SU-DHL-6 (cell line): Measurements from ENCODE around the gene GRIK3.

Experiments used
- H2AFZ ChIP-seq: fragments of 200-600 bp; sonication (generic); 2 replicates; pipeline ENCODE4 v1.6.1; 2014; ENCODE audit warnings: low read depth, mild to moderate bottlenecking, moderate library complexity, mixed read lengths, antibody characterized with exemption, low read length; ENCODE audit not compliant: severe bottlenecking
- H3F3A ChIP-seq: fragments of 200-600 bp; shearing (Covaris generic); 2 replicates; pipeline ENCODE4 v1.6.0; 2016; ENCODE audit warnings: antibody characterized with exemption, mild to moderate bottlenecking; ENCODE audit not compliant: insufficient read depth
- H3K27ac ChIP-seq: fragments of 200-600 bp; sonication (generic); 2 replicates; pipeline ENCODE4 v1.5.1; 2016; ENCODE audit warnings: low read depth, mild to moderate bottlenecking, low read length, moderate library complexity, mixed read lengths
- H3K27me3 ChIP-seq: fragments of 200-600 bp; sonication (generic), shearing (Covaris generic); 2 replicates; pipeline ENCODE4 v1.6.0; 2014; ENCODE audit warnings: mild to moderate bottlenecking, low read length
- H3K36me3 ChIP-seq: fragments of 200-600 bp; sonication (generic); 2 replicates; pipeline ENCODE4 v1.6.1; 2014; ENCODE audit warnings: mild to moderate bottlenecking, low read length, mixed read lengths
- H3K4me2 ChIP-seq: fragments of 300-600, 200-600 bp; shearing (Covaris generic), sonication (generic); 2 replicates; pipeline ENCODE4 v1.6.0; 2014; ENCODE audit warnings: low read length, low read depth, mild to moderate bottlenecking; ENCODE audit not compliant: poor library complexity, severe bottlenecking
- H3K4me3 ChIP-seq: fragments of 200-600 bp; sonication (generic); 2 replicates; pipeline ENCODE4 v1.5.1; 2014; ENCODE audit warnings: antibody characterized with exemption, low read length, mild to moderate bottlenecking, mixed read lengths; ENCODE audit not compliant: insufficient read depth, poor library complexity, severe bottlenecking
- H3K79me2 ChIP-seq: fragments of 200-600 bp; sonication (generic); 2 replicates; pipeline ENCODE4 v1.6.1; 2014; ENCODE audit warnings: mild to moderate bottlenecking, low read length, moderate library complexity; ENCODE audit not compliant: insufficient read depth
- H3K9ac ChIP-seq: fragments of 200-600 bp; sonication (generic); 2 replicates; pipeline ENCODE4 v1.7.0; 2014; ENCODE audit warnings: mild to moderate bottlenecking, low read length
- H3K9me2 ChIP-seq: fragments of 200-600 bp; sonication (generic); replicated peaks from 2 replicates; pipeline ENCODE4 v1.6.1; 2014; ENCODE audit warnings: low read length; ENCODE audit not compliant: insufficient read depth
- H3K9me3 ChIP-seq: fragments of 200-600 bp; sonication (generic); 2 replicates; pipeline ENCODE4 v1.6.1; 2014; ENCODE audit warnings: low read length, mixed read lengths; ENCODE audit not compliant: insufficient read depth
- H4K20me1 ChIP-seq: fragments of 200-600 bp; sonication (generic); 2 replicates; pipeline ENCODE4 v1.6.1; 2014; ENCODE audit warnings: low read depth, mild to moderate bottlenecking, antibody characterized with exemption, low read length, moderate library complexity, mixed read lengths
- EZH2phosphoT487 ChIP-seq: fragments of 200-600 bp; sonication (generic), shearing (Covaris generic); conservative IDR thresholded peaks from 2 replicates; pipeline ENCODE4 v1.6.1; 2018; ENCODE audit warnings: mild to moderate bottlenecking, antibody characterized with exemption, low read length, moderate library complexity, mixed read lengths
- TF ChIP-seq, protein P1 (sequence below): fragments of 200-600 bp; sonication (generic); IDR thresholded peaks from one replicate; pipeline ENCODE4 v1.5.1; 2017; ENCODE audit warnings: antibody characterized with exemption, mild to moderate bottlenecking, low read length, moderate library complexity; ENCODE audit not compliant: insufficient read depth, poor library complexity, severe bottlenecking

GRIK3 gene

DNA sequence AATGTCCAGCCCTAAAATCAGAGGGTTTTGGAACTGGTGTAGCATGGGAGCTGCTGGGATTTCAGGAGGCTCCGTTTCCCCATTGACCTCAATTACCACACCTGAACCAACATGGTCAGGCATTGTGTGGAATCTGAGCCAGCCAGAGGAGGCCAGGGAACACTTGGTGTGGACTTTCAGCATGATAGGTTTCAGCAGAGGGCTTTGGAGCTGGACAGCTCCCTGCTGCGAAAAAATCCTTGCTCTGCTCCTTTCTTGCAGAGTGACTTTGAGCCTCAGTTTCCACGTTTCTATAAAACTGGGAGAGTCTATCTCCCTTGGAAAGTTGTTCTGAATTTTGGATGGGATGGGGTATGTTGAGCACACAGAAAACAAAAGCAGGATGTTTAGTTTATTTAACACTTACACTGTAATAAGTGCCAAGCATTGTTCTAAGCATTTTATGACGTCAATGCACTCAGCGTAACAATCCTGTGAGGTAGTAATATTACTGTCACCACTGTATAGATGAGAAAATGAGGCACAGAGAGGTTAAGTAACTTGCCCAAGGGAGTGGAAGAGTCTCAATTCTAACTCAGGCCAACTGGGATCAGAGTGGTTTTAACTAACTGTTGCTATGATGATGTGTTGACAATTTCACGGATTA, 168.0 kb downstream of the GRIK3 start:
- H3F3A ChIP-seq, result no peaks in the 10 kb centered on the region
- H3K4me2 ChIP-seq, result no peak overlapping the region
- no peaks in the 10 kb centered on the region for H4K20me1 ChIP-seq
- H3K79me2 ChIP-seq, result no peaks in the 10 kb centered on the region
- H3K9ac ChIP-seq, result no peak overlapping the region
- H3K4me3 ChIP-seq, result no peak overlapping the region
- H3K9me3 ChIP-seq, result no peaks in the 10 kb centered on the region
- no peak overlapping the region for H3K27ac ChIP-seq
- H3K9me2 ChIP-seq, result no peaks in the 10 kb centered on the region
- H3K27me3 ChIP-seq, result no peaks in the 10 kb centered on the region
- TF ChIP-seq, protein P1, sequence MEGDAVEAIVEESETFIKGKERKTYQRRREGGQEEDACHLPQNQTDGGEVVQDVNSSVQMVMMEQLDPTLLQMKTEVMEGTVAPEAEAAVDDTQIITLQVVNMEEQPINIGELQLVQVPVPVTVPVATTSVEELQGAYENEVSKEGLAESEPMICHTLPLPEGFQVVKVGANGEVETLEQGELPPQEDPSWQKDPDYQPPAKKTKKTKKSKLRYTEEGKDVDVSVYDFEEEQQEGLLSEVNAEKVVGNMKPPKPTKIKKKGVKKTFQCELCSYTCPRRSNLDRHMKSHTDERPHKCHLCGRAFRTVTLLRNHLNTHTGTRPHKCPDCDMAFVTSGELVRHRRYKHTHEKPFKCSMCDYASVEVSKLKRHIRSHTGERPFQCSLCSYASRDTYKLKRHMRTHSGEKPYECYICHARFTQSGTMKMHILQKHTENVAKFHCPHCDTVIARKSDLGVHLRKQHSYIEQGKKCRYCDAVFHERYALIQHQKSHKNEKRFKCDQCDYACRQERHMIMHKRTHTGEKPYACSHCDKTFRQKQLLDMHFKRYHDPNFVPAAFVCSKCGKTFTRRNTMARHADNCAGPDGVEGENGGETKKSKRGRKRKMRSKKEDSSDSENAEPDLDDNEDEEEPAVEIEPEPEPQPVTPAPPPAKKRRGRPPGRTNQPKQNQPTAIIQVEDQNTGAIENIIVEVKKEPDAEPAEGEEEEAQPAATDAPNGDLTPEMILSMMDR, result no peak
- H3K36me3 ChIP-seq, result no peaks in the 10 kb centered on the region
- H2AFZ ChIP-seq, result no peak overlapping the region

DNA sequence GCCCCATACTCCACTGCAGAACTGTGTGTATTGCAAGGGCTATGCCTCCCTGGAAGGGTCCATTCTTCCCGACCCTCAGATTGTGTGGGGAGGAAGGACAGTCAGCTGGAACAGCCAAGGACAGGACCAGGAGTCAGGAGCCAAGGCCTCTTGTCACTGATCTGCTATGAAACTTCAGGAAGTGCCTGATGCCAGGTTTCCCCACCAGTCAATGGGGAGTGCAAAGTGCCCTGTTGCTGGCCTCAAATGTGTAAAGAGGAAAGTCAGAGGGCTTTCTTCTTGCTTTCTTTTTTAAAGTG, 168.8 kb downstream of the GRIK3 start:
- H4K20me1 ChIP-seq, result no peaks in the 10 kb centered on the region
- H3K4me3 ChIP-seq, result no peak overlapping the region
- H3K9me3 ChIP-seq, result no peaks in the 10 kb centered on the region
- no peaks in the 10 kb centered on the region for H3K9me2 ChIP-seq
- H2AFZ ChIP-seq, result no peak overlapping the region
- H3K79me2 ChIP-seq, result no peaks in the 10 kb centered on the region
- TF ChIP-seq, protein P1, result no peak
- TF ChIP-seq EZH2phosphoT487, result no peak
- H3K4me2 ChIP-seq, result no peak overlapping the region
- H3K27ac ChIP-seq, result no peak overlapping the region
- H3K27me3 ChIP-seq, result no peaks in the 10 kb centered on the region
- H3K36me3 ChIP-seq, result no peaks in the 10 kb centered on the region
- no peaks in the 10 kb centered on the region for H3F3A ChIP-seq
- H3K9ac ChIP-seq, result no peak overlapping the region

DNA sequence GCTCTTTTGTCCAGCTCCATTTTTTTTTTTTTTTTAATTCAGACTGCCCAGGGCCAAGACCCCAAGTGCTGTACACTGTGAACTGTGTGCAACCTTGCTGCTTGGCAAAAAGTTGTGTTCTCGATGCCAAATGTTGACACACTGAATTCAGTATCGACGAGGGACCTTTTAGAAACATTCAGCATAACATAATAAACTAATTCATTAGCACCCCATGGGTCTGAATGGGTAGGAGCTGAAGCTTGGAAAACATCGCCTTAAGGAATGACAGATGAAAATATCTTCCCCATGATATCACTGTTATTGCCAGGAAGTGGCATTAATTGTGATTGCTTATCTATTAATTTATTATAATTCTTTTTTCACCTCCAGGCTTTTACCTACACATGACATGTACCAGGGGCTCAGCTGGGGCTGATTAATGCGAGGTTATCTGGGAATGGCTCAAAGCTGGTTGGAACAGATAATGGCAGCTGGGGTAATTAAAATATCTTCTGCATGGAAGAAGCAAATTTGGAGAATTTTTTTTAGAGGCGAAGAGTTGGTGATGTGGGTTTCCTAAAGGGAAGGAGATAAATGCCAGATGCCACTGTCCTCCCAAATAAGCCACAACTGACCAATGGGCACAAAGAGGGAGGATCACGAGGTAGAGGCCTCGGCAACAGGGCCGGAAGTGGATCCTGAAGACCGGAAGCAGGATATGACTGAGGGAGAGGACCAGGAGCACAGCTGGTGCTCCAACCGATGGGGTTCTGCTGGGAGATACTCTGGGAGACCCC, 169.3 kb downstream of the GRIK3 start:
- Histone ChIP-seq H3K4me2 (no peak overlapping the region), H3F3A (no peaks in the 10 kb centered on the region), H3K9me2 (no peaks in the 10 kb centered on the region), H3K9ac (no peak overlapping the region), H3K27me3 (no peaks in the 10 kb centered on the region), H4K20me1 (no peaks in the 10 kb centered on the region), H3K79me2 (no peaks in the 10 kb centered on the region), H3K4me3 (no peak overlapping the region), H3K9me3 (no peaks in the 10 kb centered on the region), H3K36me3 (no peaks in the 10 kb centered on the region), H3K27ac (no peak overlapping the region), H2AFZ (no peak overlapping the region)
- TF ChIP-seq EZH2phosphoT487, result no peak
- TF ChIP-seq, protein P1, result no peak
